M059J (cell line): ENCODE results near the gene DMWD. TPM values are rescaled to one million over a fixed set of nuclear protein-coding genes. Genes with fewer than 3 reads are reported as not detected.
"Not testable (repeated sequence)": the region's sequence is repeated elsewhere in the genome, so short reads cannot be mapped to it uniquely, and the experiment has no call there.

Source experiments
- DNase-seq: peaks from one replicate; pipeline ENCODE4 v3.0.0-alpha.2; 2012; ENCODE audit warnings: low read depth
- total RNA-seq: library from RNA; depleted of rRNA; stranded (reverse); fragments of >200 nt; shearing (Covaris generic); gene quantifications from 2 replicates; pipeline ENCODE4 v1.2.3, GENCODE V29; 2014; rRNA removed

DMWD gene
- total RNA-seq, 1 experiment from 2014 or later, result 38.2 TPM

- not testable (repeated sequence) for DNase-seq
Measured at GRCh38 chr19:45751483-45751882, 41.2 kb downstream of the DMWD start.

DNA sequence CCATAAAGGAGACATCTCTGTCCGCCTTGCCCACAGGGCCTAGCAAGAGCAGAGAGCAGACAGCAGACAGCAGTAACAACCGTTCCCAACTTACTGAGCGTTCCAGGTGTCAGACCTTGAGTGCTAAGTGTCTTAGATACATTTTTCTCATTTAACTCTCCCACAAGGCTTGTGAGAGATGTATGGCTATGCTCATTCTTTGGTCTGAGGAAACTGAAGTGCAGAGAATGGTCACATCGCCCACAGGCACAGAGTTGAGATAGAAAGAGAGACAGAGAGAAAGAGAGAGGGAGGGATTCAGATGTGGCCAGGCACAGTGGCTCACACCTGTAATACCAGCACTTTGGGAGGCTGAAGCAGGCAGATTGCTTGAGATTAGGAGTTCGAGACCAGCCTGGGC lies 45.1 kb downstream of the DMWD start:
- DNase-seq, result no peak

DNA sequence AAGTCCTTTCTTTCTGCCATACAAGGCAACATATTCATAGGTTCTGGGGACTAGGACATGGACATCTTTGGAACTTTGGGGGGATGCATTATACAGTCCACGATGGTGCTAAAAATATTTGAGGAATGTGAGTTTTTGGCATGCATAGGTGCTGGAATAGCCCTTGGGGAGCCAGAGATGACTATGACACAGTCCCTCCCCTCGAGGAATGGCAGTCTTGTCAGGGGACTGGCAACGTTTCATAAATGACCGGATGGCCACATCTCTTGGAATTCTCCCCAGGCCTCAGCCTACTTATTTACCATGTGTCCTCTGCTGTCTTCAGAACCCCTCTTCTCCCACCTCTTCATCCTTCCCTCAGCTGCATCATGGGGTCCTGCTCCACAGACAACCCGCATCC lies 45.8 kb downstream of the DMWD start:
- DNase-seq, result peak; percentile 45

DNA sequence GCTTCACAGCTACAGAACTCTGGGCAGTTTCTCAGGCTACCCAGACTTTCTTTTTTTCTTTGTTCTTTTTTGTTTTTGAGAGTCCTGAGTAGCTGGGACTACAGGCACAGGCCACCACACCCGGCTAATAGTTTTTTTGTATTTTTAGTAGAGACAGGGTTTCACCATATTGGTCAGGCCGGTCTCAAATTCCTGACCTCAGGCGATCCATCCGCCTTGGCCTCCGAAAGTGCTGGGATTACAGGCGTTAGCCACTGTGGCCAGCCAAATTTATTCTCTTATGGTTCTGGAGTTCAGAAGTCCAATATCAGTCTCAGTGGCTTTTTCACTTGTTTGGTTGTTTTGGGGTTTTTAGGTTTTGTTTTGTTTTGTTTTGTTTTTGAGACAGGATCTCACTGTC lies 47.0 kb downstream of the DMWD start:
- DNase-seq, result no peak

- DNase-seq, result no peak
Measured at GRCh38 chr19:45742969-45743368, 49.7 kb downstream of the DMWD start.

- no peak for DNase-seq
Measured at GRCh38 chr19:45739498-45740439, 52.9 kb downstream of the DMWD start.

- DNase-seq, result no peak
Measured at GRCh38 chr19:45733160-45733810, 59.4 kb downstream of the DMWD start, which contains the start of gene MEIOSIN. TSS of gene MEIOSIN (plus strand) at chr19:45733439. CDS start at chr19:45735377, 1,938 bp downstream.

Other genes with a start within 250 kb of the DMWD start
- gene OPA3, start 208.0 kb downstream of the DMWD start, total RNA-seq, result 8.7 and 20.2 TPM in 2 replicates
- 0.02 TPM in 1 of 2 replicates, not detected in the other for gene GPR4, start 190.6 kb downstream of the DMWD start, total RNA-seq
- gene EML2, start 153.4 kb downstream of the DMWD start, total RNA-seq, result 8.9 and 12.7 TPM in 2 replicates
- gene GIPR, start 124.6 kb downstream of the DMWD start, total RNA-seq, result 0.02 and 0.32 TPM in 2 replicates
- 294 and 342 TPM in 2 replicates for gene SNRPD2, start 100.9 kb downstream of the DMWD start, total RNA-seq
- gene QPCTL, start 100.2 kb downstream of the DMWD start, total RNA-seq, result 12.8 and 25.3 TPM in 2 replicates
- gene FBXO46, start 61.9 kb downstream of the DMWD start, total RNA-seq, result 4.4 and 6.9 TPM in 2 replicates
- 0.25 TPM in 1 of 2 replicates, not detected in the other for gene MEIOSIN, start 59.4 kb downstream of the DMWD start, total RNA-seq
- gene SIX5, start 23.6 kb downstream of the DMWD start, total RNA-seq, result 8.7 and 14.8 TPM in 2 replicates
- gene DMPK, start 10.4 kb downstream of the DMWD start, total RNA-seq, result 22.7 and 40.4 TPM in 2 replicates
- gene RSPH6A, start 22.5 kb upstream of the DMWD start, total RNA-seq, result not detected in 2 replicates
- 35.9 and 36.5 TPM in 2 replicates for gene SYMPK, start 70.3 kb upstream of the DMWD start, total RNA-seq
- 0.27 TPM in 1 of 2 replicates, not detected in the other for gene FOXA3, start 71.5 kb upstream of the DMWD start, total RNA-seq
- gene IRF2BP1, start 93.3 kb upstream of the DMWD start, total RNA-seq, result 10.7 and 29.4 TPM in 2 replicates
- gene MYPOP, start 109.8 kb upstream of the DMWD start, total RNA-seq, result 1.0 and 4.7 TPM in 2 replicates
- gene NANOS2, start 121.9 kb upstream of the DMWD start, total RNA-seq, result not detected in 2 replicates
- gene NOVA2, start 181.0 kb upstream of the DMWD start, total RNA-seq, result 0.10 TPM in 2 replicates
- 4.0 and 7.8 TPM in 2 replicates for gene CCDC61, start 202.6 kb upstream of the DMWD start, total RNA-seq
- not detected in 2 replicates for gene PGLYRP1, start 230.2 kb upstream of the DMWD start, total RNA-seq
- gene IGFL4, start 248.2 kb upstream of the DMWD start, total RNA-seq, result not detected in 2 replicates